Testis (tissue), 3 donors: Measurements from ENCODE around the gene SLC9A1. TPM values are rescaled to one million over a fixed set of nuclear protein-coding genes. Genes with fewer than 3 reads are reported as not detected.

ENCODE experiments used
- DNase-seq: peaks from one replicate; pipeline ENCODE4 v3.0.0-alpha.2; 2019
- H3K27ac ChIP-seq, 2 donors: fragments of 200-600 bp; sonication (generic); one replicate each; pipeline ENCODE4 v1.5.1; 2019
- H3K27me3 ChIP-seq: fragments of 200-600 bp; sonication (generic); one replicate; pipeline ENCODE4 v1.5.1; 2019
- H3K36me3 ChIP-seq: fragments of 200-600 bp; sonication (generic); one replicate; pipeline ENCODE4 v1.5.1; 2017; ENCODE audit warnings: low read depth; ENCODE audit errors: missing control alignments
- H3K4me1 ChIP-seq: fragments of 200-600 bp; sonication (generic); one replicate; pipeline ENCODE4 v1.5.1; 2019
- H3K4me3 ChIP-seq, 2 donors: fragments of 200-600 bp; sonication (generic); one replicate each; pipeline ENCODE4 v1.5.1; 2017 to 2019
- H3K9me3 ChIP-seq: fragments of 200-600 bp; sonication (generic); one replicate; pipeline ENCODE4 v1.5.1; 2017
- CTCF ChIP-seq, 3 experiments: fragments of 450-650 bp in 2 of 3; fragments of 200-600 bp in 1 of 3; sonication (generic) in 1 of 3; IDR thresholded peaks; one replicate each; pipeline ENCODE4 v1.5.1; 2016 to 2019; ENCODE audit warnings: antibody characterized with exemption in 3 of 3, mild to moderate bottlenecking in 2 of 3, moderate library complexity in 1 of 3
- POLR2A ChIP-seq: fragments of 450-650 bp; IDR thresholded peaks from one replicate; pipeline ENCODE4 v1.6.1; 2017; ENCODE audit warnings: antibody characterized with exemption, mild to moderate bottlenecking, moderate library complexity
- WGBS, 2 donors: methylation state at CpG; one replicate each; pipeline ENCODE4 v1.1.5; 2018; 5-methylcytosine and 5-hydroxymethylcytosine counted together
- intact Hi-C: fragments of 100-400 bp; cut with DNase I; formaldehyde crosslinking; loops from one replicate; pipeline ENCODE4 v1.15.1; 2023; ENCODE audit warnings: low total_unique reads
- polyA plus RNA-seq: library from polyadenylated mRNA; stranded (reverse); fragments of 350-450 nt; fragmentation: Illumina TruSeq; extraction: RNeasy Lipid Tissue Mini Kit (QIAGEN cat#74804); gene quantifications from one replicate; pipeline ENCODE4 v1.2.3, GENCODE V29; 2014; ENCODE audit warnings: low read depth, low replicate concordance; ENCODE audit not compliant: insufficient read depth
- total RNA-seq, 2 donors: library from RNA; depleted of rRNA; stranded (reverse); fragments of >200 nt; gene quantifications; one replicate each; pipeline ENCODE4 v1.2.3, GENCODE V29; 2016

The SLC9A1 gene
- total and polyA plus RNA-seq, 3 donors from 2014 or later: 16.8 to 33.5 (median 26.4) TPM

- Histone ChIP-seq H3K27ac (no peak overlapping the region), H3K9me3 (no peaks in the 10 kb centered on the region), H3K4me1 (peaks cover 25% of the 10 kb centered on the region), H3K36me3 (no peaks in the 10 kb centered on the region), H3K27me3 (no peaks in the 10 kb centered on the region), H3K4me3 (no peak overlapping the region)
- TF ChIP-seq POLR2A (no peak), CTCF (IDR thresholded peaks at IDR 0.05) (no peak)
- 87 to 90% methylated on average over 9 to 15 of the region's 15 CpGs for WGBS, 2 donors
- no peak for DNase-seq
- intact Hi-C loops: no loop called here
Measured at GRCh38 chr1:27101696-27102095, 53.2 kb downstream of the SLC9A1 start.

- 45 to 94% methylated on average over 3 to 11 of the region's 11 CpGs for WGBS, 2 donors
- peak overlapping the region in 1 of 2 donors; percentile 72 for H3K27ac ChIP-seq
- H3K9me3 ChIP-seq: no peaks in the 10 kb centered on the region
Measured at GRCh38 chr1:27101054-27101491, 53.9 kb downstream of the SLC9A1 start.

DNA sequence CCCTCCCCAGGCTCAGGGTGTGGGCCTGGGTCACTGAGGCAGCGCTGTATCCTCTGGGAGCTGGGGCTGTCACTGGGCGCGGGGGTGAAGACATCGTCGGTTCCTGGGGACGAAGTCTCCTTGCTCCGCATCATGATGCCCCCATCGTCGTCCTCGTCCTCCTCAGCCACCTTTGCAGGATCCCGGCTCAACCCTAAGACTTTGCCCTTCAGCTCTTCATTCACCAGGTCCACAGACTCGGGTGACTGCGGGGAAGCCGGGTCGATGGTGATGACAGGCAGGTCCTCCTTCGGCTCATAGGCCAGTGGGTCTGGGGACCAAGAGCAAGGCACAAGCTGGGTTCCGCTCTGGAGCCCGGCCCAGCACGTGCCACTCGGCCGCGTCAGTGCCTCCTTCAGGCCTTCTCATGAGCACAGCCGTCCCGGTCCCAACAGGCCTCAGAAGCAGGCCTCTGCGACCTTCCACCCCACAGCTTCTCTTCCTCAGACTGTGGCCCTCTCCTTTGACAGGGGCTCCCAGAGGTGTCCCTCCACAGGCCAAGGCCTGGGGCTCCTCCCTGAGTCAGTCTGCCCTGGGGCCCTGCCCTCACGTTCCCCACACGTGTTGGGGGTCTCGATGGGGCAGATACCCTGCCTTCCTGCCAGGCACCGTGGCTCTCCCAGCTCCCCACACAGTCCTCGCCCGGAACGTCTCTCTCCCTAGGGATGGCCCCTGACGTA, 54.4 kb downstream of the SLC9A1 start:
- H3K27ac ChIP-seq: peak overlapping the region; percentile 72 to 85
- intact Hi-C loops: no loop called here
- no peaks in the 10 kb centered on the region for H3K27me3 ChIP-seq
- H3K9me3 ChIP-seq: no peaks in the 10 kb centered on the region
- peaks cover 25% of the 10 kb centered on the region for H3K4me1 ChIP-seq
- H3K36me3 ChIP-seq: no peaks in the 10 kb centered on the region
- no peak overlapping the region for H3K4me3 ChIP-seq
- 83% methylated on average over 12 to 29 of the region's 33 CpGs for WGBS, 2 donors
- no peak for DNase-seq
- no peak for TF ChIP-seq CTCF (IDR thresholded peaks at IDR 0.05)
- no peak for TF ChIP-seq POLR2A

More at GRCh38 chr1:27101054-27101491, 53.9 kb downstream of the SLC9A1 start:
- DNase-seq: no peak
- Histone ChIP-seq H3K4me3 (no peak overlapping the region), H3K36me3 (no peaks in the 10 kb centered on the region), H3K4me1 (peaks cover 25% of the 10 kb centered on the region), H3K27me3 (no peaks in the 10 kb centered on the region)
- TF ChIP-seq CTCF (IDR thresholded peaks at IDR 0.05) (no peak), POLR2A (no peak)
- intact Hi-C loops: no loop called here

DNA sequence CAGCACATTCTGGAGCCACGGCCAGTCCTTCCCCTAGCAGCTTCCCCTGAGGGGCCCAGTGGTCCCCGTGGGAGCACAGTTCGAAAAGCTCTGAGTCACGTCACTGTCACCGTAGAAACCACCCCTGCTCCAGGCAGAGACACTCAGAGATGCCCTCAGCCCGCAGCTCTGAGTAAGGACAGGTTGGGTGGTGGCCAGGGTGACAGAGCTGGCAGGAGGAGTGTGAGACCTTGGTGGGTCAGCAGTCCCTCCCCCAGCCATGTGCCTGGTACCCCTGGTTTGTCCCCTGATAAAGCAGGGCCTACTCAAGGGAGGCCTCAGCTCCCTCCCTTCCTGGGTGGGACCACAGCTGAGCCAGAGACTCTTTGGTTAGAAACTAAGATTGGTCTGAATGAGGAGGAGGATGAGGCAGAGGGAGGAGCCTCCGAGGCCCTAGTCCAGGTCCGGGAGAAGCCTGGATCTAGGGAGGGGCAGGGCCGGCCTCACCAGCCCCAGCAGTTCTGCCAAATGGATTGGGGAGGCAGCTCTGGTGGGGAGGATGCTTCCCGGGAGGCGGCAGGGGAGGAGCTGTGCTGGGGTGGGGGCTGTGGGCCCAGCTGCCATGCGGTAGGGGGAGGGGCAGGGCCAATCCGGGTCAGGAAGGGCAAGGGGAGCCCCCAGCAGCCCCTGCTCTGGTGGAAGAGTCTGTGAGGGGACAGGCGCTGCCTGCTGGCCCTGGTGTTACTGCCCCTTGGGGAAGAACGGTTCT, 55.2 kb downstream of the SLC9A1 start:
- H3K4me1 ChIP-seq: peaks cover 25% of the 10 kb centered on the region
- H3K4me3 ChIP-seq: no peak overlapping the region
- no peaks in the 10 kb centered on the region for H3K36me3 ChIP-seq
- H3K27me3 ChIP-seq: no peaks in the 10 kb centered on the region
- no peaks in the 10 kb centered on the region for H3K9me3 ChIP-seq
- peak overlapping the region; percentile 72 to 85 for H3K27ac ChIP-seq
- DNase-seq: peak; percentile 77
- 41 to 55% methylated on average over 10 to 15 of the region's 15 CpGs for WGBS, 2 donors
- intact Hi-C loops: loop anchor here (5.0 to 10.0 kb wide), 2 partner anchors 52 to 105 kb away; partner anchors contain the start of gene TRNP1
- TF ChIP-seq CTCF (IDR thresholded peaks at IDR 0.05) (no peak), POLR2A (no peak)
